GM19240 (cell line): ENCODE data around the gene DOK1.

Experiments
- DNase-seq: peaks from one replicate; pipeline ENCODE4 v3.0.0; 2011; ENCODE audit warnings: low spot score; ENCODE audit not compliant: insufficient read length

The DOK1 gene

GRCh38 chr2:74599676-74600075 lies 45.2 kb downstream of the DOK1 start:
- DNase-seq, result no peak

GRCh38 chr2:74602586-74603281 lies 48.2 kb downstream of the DOK1 start:
- no peak for DNase-seq

GRCh38 chr2:74603282-74604000 lies 48.9 kb downstream of the DOK1 start:
- no peak for DNase-seq

GRCh38 chr2:74606927-74607326 lies 52.4 kb downstream of the DOK1 start:
- DNase-seq, result no peak
